ENCODE measurements around the gene EFCAB10.

GRCh38 chr7:105580022-105580740 lies 1.1 kb downstream of the EFCAB10 start:
- TF ChIP-seq CTCF (IDR thresholded peaks at IDR 0.05; ENCODE audit: insufficient read depth, low read length, poor library complexity, severe bottlenecking) (no peak), EZH2phosphoT487 (conservative IDR thresholded peaks at IDR 0.05; ENCODE audit: low read length) (no peak)
